Body of pancreas (tissue), 4 donors: ENCODE data around the gene MPND.

ENCODE experiments used
- CTCF ChIP-seq, 7 experiments: fragments of 450-650 bp in 4 of 7; fragments of 200-600 bp in 3 of 7; sonication (generic) in 3 of 7; IDR thresholded peaks; one replicate each; pipeline ENCODE4 v1.5.1; 2016 to 2019; ENCODE audit warnings: antibody characterized with exemption in 7 of 7
- POLR2A ChIP-seq, 3 donors: fragments of 450-650 bp; IDR thresholded peaks; one replicate each; pipeline ENCODE4 v1.6.1; 2016; ENCODE audit warnings: antibody characterized with exemption in 3 of 3, mild to moderate bottlenecking in 2 of 3

GRCh38 chr19:4386041-4386782, 42.9 kb downstream of the MPND start:
- TF ChIP-seq CTCF (IDR thresholded peaks at IDR 0.05) (no peak), POLR2A (IDR thresholded peaks at IDR 0.05) (no peak)
